Glutamatergic neuron (in vitro differentiated cells): ENCODE measurements around the gene C1orf105. TPM values are rescaled to one million over a fixed set of nuclear protein-coding genes. Genes with fewer than 3 reads are reported as not detected.
"Not testable (repeated sequence)": the region's sequence is repeated elsewhere in the genome, so short reads cannot be mapped to it uniquely, and the experiment has no call there.

Experiments
- DNase-seq: peaks from one replicate; pipeline ENCODE4 v3.0.0; 2022
- H3K27ac Mint-ChIP-seq: one replicate; pipeline ENCODE4 v1.8.0; 2020; ENCODE audit warnings: mild to moderate bottlenecking, mixed read lengths, inconsistent platforms; ENCODE audit not compliant: unreplicated experiment
- H3K27me3 Mint-ChIP-seq: one replicate; pipeline ENCODE4 v1.8.0; 2020; ENCODE audit warnings: mild to moderate bottlenecking, moderate library complexity, mixed read lengths, inconsistent platforms; ENCODE audit not compliant: unreplicated experiment
- H3K36me3 Mint-ChIP-seq: one replicate; pipeline ENCODE4 v1.8.0; 2020; ENCODE audit warnings: mild to moderate bottlenecking, mixed read lengths, inconsistent platforms; ENCODE audit not compliant: unreplicated experiment
- H3K4me1 Mint-ChIP-seq: one replicate; pipeline ENCODE4 v1.8.0; 2020; ENCODE audit warnings: mild to moderate bottlenecking, low read depth, mixed read lengths, inconsistent platforms; ENCODE audit not compliant: unreplicated experiment
- H3K4me3 Mint-ChIP-seq: one replicate; pipeline ENCODE4 v1.8.0; 2020; ENCODE audit warnings: mild to moderate bottlenecking, mixed read lengths, inconsistent platforms; ENCODE audit not compliant: unreplicated experiment
- H3K9me3 Mint-ChIP-seq: one replicate; pipeline ENCODE4 v1.8.0; 2020; ENCODE audit warnings: mild to moderate bottlenecking, moderate library complexity, mixed read lengths, inconsistent platforms; ENCODE audit not compliant: unreplicated experiment
- CTCF ChIP-seq: fragments of 200-600 bp; sonication (generic); IDR thresholded peaks from one replicate; pipeline ENCODE4 v1.5.0; 2021; ENCODE audit not compliant: partially characterized antibody, unreplicated experiment
- long read RNA-seq: library from polyadenylated mRNA; unstranded; transcript quantifications from one replicate; pipeline ENCODE4 v2.0.0, GENCODE V29; 2020; ENCODE audit not compliant: unreplicated experiment
- total RNA-seq: library from RNA; stranded (reverse); fragmentation: NEBNext Ultra II Directional; extraction: Animal tissue kit (Norgen Biotek cat#: 25700); gene quantifications from one replicate; pipeline ENCODE4 v1.2.1, GENCODE V29; 2021; ENCODE audit not compliant: unreplicated experiment

Gene C1orf105
- not detected for total RNA-seq
- long read RNA-seq: 0 reads

GRCh38 chr1:172420385-172420784 lies at the start of gene C1orf105:
Gene C1orf105 (plus strand): TSS chr1:172420685. CDS start chr1:172420886, 201 bp downstream.
- DNase-seq: no peak
- Mint-ChIP-seq H3K36me3 (no peaks in the 10 kb centered on the region), H3K4me3 (no peak within 1 kb of the TSS), H3K4me1 (no peaks in the 10 kb centered on the region), H3K27me3 (no peaks in the 10 kb centered on the region), H3K27ac (no peak within 1 kb of the TSS), H3K9me3 (no peaks in the 10 kb centered on the region)
- TF ChIP-seq CTCF: no peak

GRCh38 chr1:172371646-172372045 lies 48.8 kb upstream of the C1orf105 start:
- not testable (repeated sequence) for DNase-seq, H3K27me3 Mint-ChIP-seq, H3K36me3 Mint-ChIP-seq, H3K9me3 Mint-ChIP-seq, H3K4me3 Mint-ChIP-seq, H3K4me1 Mint-ChIP-seq, H3K27ac Mint-ChIP-seq

GRCh38 chr1:172373864-172374263 lies 46.6 kb upstream of the C1orf105 start:
- no peak for DNase-seq
- no peak for TF ChIP-seq CTCF
- Mint-ChIP-seq H3K9me3 (no peaks in the 10 kb centered on the region), H3K27ac (no peak overlapping the region), H3K36me3 (no peaks in the 10 kb centered on the region), H3K27me3 (no peaks in the 10 kb centered on the region), H3K4me3 (no peak overlapping the region), H3K4me1 (no peaks in the 10 kb centered on the region)

- H3K4me3 Mint-ChIP-seq: no peak overlapping the region
- H3K27ac Mint-ChIP-seq: no peak overlapping the region
- H3K4me1 Mint-ChIP-seq: no peaks in the 10 kb centered on the region
- H3K36me3 Mint-ChIP-seq: no peaks in the 10 kb centered on the region
- no peak for TF ChIP-seq CTCF
- no peaks in the 10 kb centered on the region for H3K9me3 Mint-ChIP-seq
- no peaks in the 10 kb centered on the region for H3K27me3 Mint-ChIP-seq
- no peak for DNase-seq
Observed at GRCh38 chr1:172375211-172375631, 45.3 kb upstream of the C1orf105 start.

GRCh38 chr1:172376431-172376830 lies 44.1 kb upstream of the C1orf105 start:
- TF ChIP-seq CTCF: no peak
- Mint-ChIP-seq H3K4me3 (no peak overlapping the region), H3K9me3 (no peaks in the 10 kb centered on the region), H3K36me3 (no peaks in the 10 kb centered on the region), H3K27ac (no peak overlapping the region), H3K27me3 (no peaks in the 10 kb centered on the region), H3K4me1 (no peaks in the 10 kb centered on the region)
- DNase-seq: no peak

- no peak overlapping the region for H3K27ac Mint-ChIP-seq
- no peaks in the 10 kb centered on the region for H3K9me3 Mint-ChIP-seq
- no peak for TF ChIP-seq CTCF
- no peaks in the 10 kb centered on the region for H3K4me1 Mint-ChIP-seq
- no peak for DNase-seq
- no peak overlapping the region for H3K4me3 Mint-ChIP-seq
- no peaks in the 10 kb centered on the region for H3K36me3 Mint-ChIP-seq
- H3K27me3 Mint-ChIP-seq: no peaks in the 10 kb centered on the region
Observed at GRCh38 chr1:172377565-172377964, 42.9 kb upstream of the C1orf105 start.
